ENCODE data around the gene SEPTIN11.

DNA sequence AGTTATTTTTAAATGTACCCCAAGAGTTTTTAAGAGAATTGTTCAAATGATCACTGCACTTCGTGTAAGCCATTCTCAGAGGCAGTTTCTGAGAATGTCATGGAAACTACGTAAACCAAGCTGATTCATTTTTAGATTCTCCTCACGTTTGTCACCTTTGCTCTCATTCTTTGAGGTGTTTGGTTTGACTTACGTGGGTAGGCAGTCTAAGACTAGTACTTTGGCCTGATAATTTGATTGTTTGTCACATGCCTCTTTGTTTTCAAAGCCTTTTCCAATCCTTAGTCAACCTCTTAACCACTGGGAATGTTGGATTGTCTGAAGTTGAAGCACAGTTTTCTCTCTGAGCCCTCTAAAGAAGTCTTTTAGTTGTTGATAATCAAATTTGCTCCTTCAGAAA lies 10.5 kb downstream of the SEPTIN11 start:
- TF ChIP-seq, protein P1, sequence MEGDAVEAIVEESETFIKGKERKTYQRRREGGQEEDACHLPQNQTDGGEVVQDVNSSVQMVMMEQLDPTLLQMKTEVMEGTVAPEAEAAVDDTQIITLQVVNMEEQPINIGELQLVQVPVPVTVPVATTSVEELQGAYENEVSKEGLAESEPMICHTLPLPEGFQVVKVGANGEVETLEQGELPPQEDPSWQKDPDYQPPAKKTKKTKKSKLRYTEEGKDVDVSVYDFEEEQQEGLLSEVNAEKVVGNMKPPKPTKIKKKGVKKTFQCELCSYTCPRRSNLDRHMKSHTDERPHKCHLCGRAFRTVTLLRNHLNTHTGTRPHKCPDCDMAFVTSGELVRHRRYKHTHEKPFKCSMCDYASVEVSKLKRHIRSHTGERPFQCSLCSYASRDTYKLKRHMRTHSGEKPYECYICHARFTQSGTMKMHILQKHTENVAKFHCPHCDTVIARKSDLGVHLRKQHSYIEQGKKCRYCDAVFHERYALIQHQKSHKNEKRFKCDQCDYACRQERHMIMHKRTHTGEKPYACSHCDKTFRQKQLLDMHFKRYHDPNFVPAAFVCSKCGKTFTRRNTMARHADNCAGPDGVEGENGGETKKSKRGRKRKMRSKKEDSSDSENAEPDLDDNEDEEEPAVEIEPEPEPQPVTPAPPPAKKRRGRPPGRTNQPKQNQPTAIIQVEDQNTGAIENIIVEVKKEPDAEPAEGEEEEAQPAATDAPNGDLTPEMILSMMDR (IDR thresholded peaks at IDR 0.05) = no peak
- TF ChIP-seq POLR2AphosphoS5 (IDR thresholded peaks at IDR 0.05; ENCODE audit: insufficient read depth in 1 of 2, low read depth in 1 of 2) = no peak
